GM12873 (cell line): ENCODE results near the gene TSPAN9.

Experiments
- TF ChIP-seq, protein P1 (sequence below): IDR thresholded peaks from 2 replicates; pipeline ENCODE4 v1.5.1; 2012; ENCODE audit warnings: low read depth, mild to moderate bottlenecking, moderate library complexity, low read length, control low read depth; ENCODE audit not compliant: insufficient read depth; ENCODE audit errors: missing control alignments

Gene TSPAN9

DNA sequence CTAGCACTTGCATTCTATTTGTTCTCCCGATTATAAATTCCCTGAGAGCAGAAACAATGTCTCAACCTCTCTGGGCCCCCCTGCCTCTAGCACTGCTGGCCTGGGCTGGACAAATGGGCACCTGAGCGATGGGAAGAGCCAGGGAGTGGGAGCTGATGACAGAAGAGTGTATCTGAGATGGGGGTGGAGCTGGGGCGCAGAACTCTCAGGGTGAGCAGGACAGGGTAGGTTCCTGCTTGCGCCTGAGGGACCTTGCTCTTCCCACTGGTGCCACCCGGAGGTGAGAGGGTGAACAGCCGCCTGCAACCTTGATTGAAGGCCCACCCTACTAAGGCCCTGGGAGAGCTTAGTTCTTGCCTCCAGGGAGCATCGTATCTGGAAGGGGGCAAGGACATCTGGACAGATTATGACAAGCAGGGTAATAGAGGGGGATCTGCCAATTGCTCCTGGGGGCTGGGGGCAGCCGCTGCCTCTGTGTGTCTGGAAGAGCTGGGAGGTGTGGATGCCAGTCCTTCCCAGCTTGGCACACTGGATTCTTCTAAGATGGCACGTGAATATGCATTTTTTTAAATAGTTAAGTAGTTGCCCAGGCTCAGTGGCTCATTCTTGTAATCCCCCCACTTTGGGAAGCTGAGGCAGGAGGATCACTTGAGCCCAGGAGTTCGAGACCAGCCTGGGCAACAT lies 43.0 kb upstream of the TSPAN9 start:
- TF ChIP-seq, protein P1, sequence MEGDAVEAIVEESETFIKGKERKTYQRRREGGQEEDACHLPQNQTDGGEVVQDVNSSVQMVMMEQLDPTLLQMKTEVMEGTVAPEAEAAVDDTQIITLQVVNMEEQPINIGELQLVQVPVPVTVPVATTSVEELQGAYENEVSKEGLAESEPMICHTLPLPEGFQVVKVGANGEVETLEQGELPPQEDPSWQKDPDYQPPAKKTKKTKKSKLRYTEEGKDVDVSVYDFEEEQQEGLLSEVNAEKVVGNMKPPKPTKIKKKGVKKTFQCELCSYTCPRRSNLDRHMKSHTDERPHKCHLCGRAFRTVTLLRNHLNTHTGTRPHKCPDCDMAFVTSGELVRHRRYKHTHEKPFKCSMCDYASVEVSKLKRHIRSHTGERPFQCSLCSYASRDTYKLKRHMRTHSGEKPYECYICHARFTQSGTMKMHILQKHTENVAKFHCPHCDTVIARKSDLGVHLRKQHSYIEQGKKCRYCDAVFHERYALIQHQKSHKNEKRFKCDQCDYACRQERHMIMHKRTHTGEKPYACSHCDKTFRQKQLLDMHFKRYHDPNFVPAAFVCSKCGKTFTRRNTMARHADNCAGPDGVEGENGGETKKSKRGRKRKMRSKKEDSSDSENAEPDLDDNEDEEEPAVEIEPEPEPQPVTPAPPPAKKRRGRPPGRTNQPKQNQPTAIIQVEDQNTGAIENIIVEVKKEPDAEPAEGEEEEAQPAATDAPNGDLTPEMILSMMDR, result peak; percentile 90

DNA sequence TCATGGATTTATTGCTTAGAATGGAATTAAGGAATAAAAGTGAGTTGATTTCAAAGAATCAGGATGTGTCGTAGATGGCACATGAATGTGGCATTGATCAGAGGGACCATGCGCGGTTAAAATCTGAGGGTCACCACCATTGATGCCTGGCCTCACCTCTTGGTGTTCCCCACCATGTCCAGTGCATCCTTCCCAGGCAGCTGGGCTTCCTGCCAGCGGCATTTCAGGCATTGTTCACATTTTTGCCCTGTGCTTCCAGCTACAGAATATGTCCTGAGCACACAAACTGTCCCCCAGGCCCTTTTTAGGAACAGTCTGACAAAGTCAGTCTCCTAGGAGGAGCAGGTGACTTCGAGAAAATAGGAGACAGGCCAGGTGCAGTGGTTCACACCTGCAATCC lies 42.0 kb upstream of the TSPAN9 start:
- TF ChIP-seq, protein P1, result no peak

DNA sequence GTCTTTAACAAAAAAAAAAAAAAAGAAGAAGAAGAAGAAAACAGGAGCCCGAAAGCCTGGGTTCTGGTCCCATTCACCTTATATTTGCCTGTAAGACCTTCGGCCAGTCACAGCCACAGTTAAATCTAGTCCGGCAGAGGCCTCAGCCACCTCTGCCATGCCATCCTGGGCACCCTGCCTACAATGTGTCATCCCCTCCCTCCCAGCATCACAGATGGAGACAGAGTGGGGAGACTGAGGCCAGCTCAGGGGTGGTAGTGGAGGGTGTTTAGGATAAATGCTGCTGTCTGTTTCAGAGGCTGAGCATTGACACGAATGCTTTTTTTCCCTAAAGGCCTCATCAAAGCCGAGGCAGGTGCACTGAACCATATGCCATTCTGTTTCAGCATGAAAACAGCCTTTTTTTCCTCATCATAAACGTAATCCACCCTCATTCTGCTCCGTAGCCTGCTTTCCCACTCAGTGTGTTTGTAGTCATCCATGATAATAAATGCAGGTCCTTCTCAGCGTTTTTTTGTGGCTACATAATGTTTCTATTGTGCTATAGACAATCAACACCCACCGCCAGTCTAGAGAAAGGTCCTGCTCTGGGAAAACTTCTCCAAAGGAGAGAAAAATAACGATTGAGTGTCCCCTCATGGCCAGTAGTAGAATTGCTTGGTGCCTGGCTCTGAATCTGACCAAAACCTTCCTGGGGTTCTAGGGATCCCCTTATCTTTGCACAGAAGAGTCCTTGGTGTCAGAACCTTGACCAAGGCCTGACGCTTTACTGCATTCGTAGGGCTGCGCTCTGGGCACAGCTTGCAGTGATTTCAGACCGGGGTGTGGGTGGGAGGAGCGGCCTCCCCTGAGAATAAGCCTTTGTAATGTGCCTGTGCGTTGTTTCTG lies 41.1 kb upstream of the TSPAN9 start:
- TF ChIP-seq, protein P1, result peak; percentile 13

DNA sequence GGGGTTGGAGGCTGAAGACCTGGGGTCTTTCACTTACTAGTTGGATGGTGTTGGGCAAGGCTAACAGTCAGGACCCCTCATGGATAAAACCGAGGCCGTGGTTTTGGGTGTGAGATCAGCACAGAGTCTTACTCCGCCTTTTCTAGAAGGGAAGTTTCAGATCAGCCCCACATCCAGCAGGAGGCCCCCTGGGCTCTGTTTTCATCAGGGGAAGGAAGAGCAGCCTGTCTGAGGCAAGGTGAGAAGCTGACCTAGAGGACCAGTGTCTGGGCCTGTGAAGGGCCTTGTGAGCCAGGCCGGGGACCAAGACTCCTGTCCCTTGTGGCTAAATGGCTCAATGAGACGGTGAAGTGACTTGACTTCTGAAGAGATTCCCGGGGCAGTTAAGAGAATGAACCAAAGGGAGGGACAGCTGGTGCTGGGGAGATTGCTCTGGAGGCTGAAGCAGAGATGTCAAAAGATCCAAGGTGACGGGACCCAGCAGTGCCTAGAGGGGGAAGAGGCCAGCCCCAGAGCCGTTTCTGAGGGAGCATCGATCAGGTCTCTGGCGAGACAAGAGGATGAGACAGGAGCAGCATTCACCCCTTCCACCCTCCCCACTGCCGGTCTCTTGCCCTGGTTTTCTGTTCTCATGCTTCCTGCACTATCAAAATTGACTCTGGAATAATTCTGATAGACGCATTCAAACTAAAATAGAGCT lies 40.1 kb upstream of the TSPAN9 start:
- TF ChIP-seq, protein P1, result no peak

DNA sequence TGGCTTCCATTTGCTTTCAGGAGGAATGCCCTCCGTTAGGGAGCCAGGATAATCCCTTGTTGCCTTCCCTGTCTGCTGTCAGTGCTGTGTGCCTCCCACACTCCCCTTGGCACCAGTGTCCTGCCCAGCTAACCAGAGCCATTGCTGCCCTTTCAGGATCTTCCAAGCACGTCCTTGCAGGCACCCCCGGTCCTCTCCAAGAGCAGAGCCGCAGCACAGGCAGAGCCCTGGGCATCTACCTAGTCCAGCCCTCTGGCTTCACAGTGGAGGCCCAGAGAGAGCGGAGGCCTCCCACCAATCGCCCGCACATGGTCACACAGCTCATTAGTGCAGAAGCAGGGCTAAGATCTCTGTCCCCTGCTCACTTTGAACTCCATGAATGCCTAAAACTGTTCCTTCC lies 39.0 kb upstream of the TSPAN9 start:
- TF ChIP-seq, protein P1, result no peak

DNA sequence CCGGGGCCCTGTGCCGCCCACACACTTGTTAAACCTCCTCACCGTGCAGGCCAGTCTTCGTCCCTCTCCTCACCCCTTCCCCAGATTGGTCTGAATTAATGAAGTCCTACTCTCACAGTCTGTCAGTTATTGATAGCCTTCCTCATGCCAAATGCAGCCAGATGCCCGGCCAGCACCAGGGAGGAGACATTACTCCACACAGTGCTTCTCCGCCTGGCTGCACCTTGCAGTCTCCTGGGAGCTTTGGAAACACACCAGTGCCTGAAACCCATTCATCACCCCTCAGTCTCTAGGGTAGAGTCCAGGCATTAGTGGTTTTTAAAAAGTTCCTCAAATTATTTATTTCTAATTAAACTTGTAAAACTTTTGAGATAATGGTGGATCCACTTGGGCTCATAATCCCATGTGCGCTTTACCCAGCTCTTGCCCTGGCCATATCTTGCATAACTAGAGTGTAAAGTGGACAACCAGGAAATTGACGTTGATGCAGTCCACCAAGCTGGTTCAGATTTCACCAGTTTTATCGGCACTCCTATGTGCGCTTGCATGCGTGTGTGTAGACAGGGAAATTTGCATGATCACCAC lies 38.2 kb upstream of the TSPAN9 start:
- TF ChIP-seq, protein P1, result no peak
